Measurements from ENCODE around the gene C17orf107.
A peak's percentile ranks its signal among the peaks of the same experiment; 100 is the strongest.
"Not testable (repeated sequence)": the region's sequence is repeated elsewhere in the genome, so short reads cannot be mapped to it uniquely, and the experiment has no call there.

The C17orf107 gene

DNA sequence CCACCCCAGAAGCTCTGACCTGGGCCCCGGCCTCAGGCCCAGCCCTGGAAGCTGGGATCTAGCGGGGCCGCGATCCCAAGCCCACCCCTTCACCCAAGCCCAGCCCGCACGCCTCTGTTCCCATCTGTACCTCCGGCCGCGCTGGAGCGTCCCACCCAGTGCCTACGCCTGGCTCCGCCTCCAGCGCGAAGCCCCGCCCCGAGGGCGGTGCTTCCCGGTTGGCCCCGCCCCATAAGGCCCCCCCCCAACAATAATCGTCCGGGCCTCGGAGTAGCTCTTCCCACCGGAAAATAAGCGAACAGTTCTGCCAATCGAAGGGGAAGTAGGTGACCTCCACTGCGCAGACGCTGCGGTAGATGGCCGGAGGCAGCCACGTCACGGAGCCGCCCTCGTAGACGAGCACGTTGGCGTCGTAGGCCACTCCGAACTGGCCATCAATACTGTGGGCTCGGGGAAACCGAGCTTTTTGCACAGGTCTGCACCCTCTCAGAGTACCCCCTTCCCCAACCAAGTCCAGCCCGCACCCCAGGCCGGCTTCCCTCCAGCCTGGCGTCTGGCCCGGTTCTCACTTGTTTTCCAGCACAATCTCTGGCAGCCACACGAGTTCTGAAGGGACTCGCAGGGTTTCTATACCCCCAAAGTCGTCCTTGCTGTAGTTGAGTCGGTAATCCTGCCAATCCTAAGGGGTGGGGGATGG is 2.5 kb downstream of the C17orf107 start:
- Histone ChIP-seq H3K9me3 (ENCODE audit: insufficient read depth, low read depth, low read length) (no peaks in the 10 kb centered on the region), H2AK5ac (ENCODE audit: low read length) (no peak overlapping the region), H3K4me3 (ENCODE audit: low read depth, low read length) (no peak overlapping the region), H2BK12ac (ENCODE audit: low read length) (no peak overlapping the region), H3K4me1 (ENCODE audit: control insufficient read depth in 1 of 2, insufficient read depth in 2 of 2, low read length in 2 of 2) (no peaks in the 10 kb centered on the region), H3K4ac (ENCODE audit: low read depth, low read length) (no peak overlapping the region), H2BK120ac (ENCODE audit: insufficient read depth, low read length, poor library complexity) (no peak overlapping the region), H3K4me2 (ENCODE audit: low read length) (no peak overlapping the region), H3K9ac (ENCODE audit: low read length) (no peak overlapping the region), H3K79me1 (ENCODE audit: low read length) (no peaks in the 10 kb centered on the region), H3K23ac (ENCODE audit: low read length) (no peak overlapping the region), H2BK5ac (ENCODE audit: low read depth, low read length, poor library complexity) (no peak overlapping the region), H4K12ac (ENCODE audit: low read depth, low read length) (no peak overlapping the region), H3K79me2 (ENCODE audit: control insufficient read depth, insufficient read depth, low read length, poor library complexity) (no peaks in the 10 kb centered on the region), H3K14ac (ENCODE audit: low read length) (no peak overlapping the region), H3K27ac (ENCODE audit: low read depth, low read length) (no peak overlapping the region), H4K91ac (ENCODE audit: low read depth, low read length) (no peak overlapping the region), H3K36me3 (ENCODE audit: control insufficient read depth in 1 of 2, insufficient read depth in 2 of 2, low read length in 2 of 2) (peaks cover 33 to 47% of the 10 kb centered on the region in 2 experiments), H4K8ac (ENCODE audit: low read depth, low read length) (no peak overlapping the region), H3K18ac (ENCODE audit: low read length) (no peak overlapping the region), H3K27me3 (ENCODE audit: insufficient read depth, low read length) (no peaks in the 10 kb centered on the region), H2AFZ (ENCODE audit: insufficient read depth, low read length, poor library complexity) (no peak overlapping the region)
- no CpG with 5 or more reads among the region's 48 CpGs for WGBS (ENCODE audit: extremely low coverage, insufficient coverage, insufficient read length)
- peak; percentile 24 to 49 for DNase-seq

DNA sequence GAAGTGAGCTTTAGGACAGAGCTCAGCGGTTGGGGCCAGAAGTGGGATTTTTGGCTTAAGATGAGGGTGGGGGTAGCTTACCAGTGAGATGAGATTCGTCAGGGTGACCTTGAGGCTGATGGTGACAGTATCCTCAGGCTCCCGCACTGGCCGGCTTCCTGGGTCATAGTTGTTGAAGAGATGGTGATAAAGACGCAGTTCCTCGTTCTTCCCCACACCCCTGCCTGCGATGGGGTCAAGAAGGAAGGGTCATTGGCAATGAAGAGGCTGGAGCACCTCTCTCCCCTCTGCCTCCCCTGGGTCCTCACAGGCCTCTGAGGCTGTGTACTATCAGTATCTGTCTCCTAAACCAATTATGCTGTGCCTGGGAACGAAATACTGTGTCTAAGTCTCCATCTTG is 3.2 kb downstream of the C17orf107 start:
- Histone ChIP-seq H4K8ac (ENCODE audit: low read depth, low read length) (no peak overlapping the region), H3K23ac (ENCODE audit: low read length) (no peak overlapping the region), H3K79me1 (ENCODE audit: low read length) (no peaks in the 10 kb centered on the region), H3K14ac (ENCODE audit: low read length) (no peak overlapping the region), H3K27ac (ENCODE audit: low read depth, low read length) (no peak overlapping the region), H2BK5ac (ENCODE audit: low read depth, low read length, poor library complexity) (no peak overlapping the region), H2BK120ac (ENCODE audit: insufficient read depth, low read length, poor library complexity) (no peak overlapping the region), H3K4ac (ENCODE audit: low read depth, low read length) (no peak overlapping the region), H3K4me3 (ENCODE audit: low read depth, low read length) (no peak overlapping the region), H3K9me3 (ENCODE audit: insufficient read depth, low read depth, low read length) (no peaks in the 10 kb centered on the region), H3K9ac (ENCODE audit: low read length) (no peak overlapping the region), H3K18ac (ENCODE audit: low read length) (no peak overlapping the region), H3K4me1 (ENCODE audit: control insufficient read depth in 1 of 2, insufficient read depth in 2 of 2, low read length in 2 of 2) (no peaks in the 10 kb centered on the region), H2AK5ac (ENCODE audit: low read length) (no peak overlapping the region), H3K4me2 (ENCODE audit: low read length) (no peak overlapping the region), H3K27me3 (ENCODE audit: insufficient read depth, low read length) (no peaks in the 10 kb centered on the region), H3K79me2 (ENCODE audit: control insufficient read depth, insufficient read depth, low read length, poor library complexity) (no peaks in the 10 kb centered on the region), H2BK12ac (ENCODE audit: low read length) (no peak overlapping the region), H4K91ac (ENCODE audit: low read depth, low read length) (no peak overlapping the region), H4K12ac (ENCODE audit: low read depth, low read length) (no peak overlapping the region), H2AFZ (ENCODE audit: insufficient read depth, low read length, poor library complexity) (no peak overlapping the region), H3K36me3 (ENCODE audit: control insufficient read depth in 1 of 2, insufficient read depth in 2 of 2, low read length in 2 of 2) (peaks cover 26 to 40% of the 10 kb centered on the region in 2 experiments)
- DNase-seq, result no peak
- WGBS (ENCODE audit: extremely low coverage, insufficient coverage, insufficient read length), result no CpG with 5 or more reads among the region's 8 CpGs

DNA sequence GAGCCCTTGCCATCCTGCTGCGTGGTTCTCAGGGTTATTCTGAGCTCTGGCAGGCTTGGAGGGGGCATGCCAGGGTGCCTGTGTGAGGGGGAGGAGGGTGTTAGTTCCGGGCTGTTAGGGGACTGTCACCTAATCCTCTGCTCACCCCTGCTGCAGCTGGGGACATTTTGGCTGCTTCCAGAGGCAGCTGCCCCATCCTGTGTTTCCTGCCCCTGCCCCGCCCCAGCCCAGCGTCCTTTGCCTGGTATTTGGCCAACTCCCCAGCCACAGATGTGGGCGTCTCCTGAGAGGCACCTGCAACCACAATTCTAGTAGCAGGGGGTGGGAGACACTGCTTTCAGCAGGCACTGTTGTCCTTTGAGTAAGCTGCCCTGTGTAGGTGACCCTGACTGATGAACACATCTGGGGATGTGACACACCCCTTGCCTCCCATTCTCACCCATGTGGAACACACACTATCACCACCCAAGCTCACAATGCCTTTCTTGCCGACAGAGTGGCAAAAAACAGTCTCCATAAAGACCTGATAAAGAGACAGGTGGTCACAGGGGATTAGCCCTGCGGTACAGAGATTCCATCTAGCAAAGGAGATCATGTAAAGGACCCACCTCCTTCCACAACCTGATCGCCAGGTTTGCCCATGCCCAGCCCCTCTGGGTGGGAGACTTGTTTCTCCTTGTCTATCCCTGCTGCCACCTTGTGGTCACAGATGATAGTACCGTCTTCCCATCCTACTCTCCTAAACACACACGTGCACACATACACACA is 3.9 kb downstream of the C17orf107 start, which contains the start of gene CHRNE:
TSS of gene CHRNE (minus strand) at position 48 of the 768 bp plus-strand sequence. CDS start at position 13, 35 bp downstream.
- Histone ChIP-seq H2AFZ (ENCODE audit: insufficient read depth, low read length, poor library complexity) (no peak within 1 kb of the TSS), H3K9ac (ENCODE audit: low read length) (no peak within 1 kb of the TSS), H4K12ac (ENCODE audit: low read depth, low read length) (no peak within 1 kb of the TSS), H3K4me1 (ENCODE audit: control insufficient read depth in 1 of 2, insufficient read depth in 2 of 2, low read length in 2 of 2) (peaks cover 0 to 2% of the 10 kb centered on the region in 2 experiments), H3K36me3 (ENCODE audit: control insufficient read depth in 1 of 2, insufficient read depth in 2 of 2, low read length in 2 of 2) (peaks cover 24 to 35% of the 10 kb centered on the region in 2 experiments), H3K27ac (ENCODE audit: low read depth, low read length) (no peak within 1 kb of the TSS), H3K4me3 (ENCODE audit: low read depth, low read length) (no peak within 1 kb of the TSS), H3K4me2 (ENCODE audit: low read length) (no peak within 1 kb of the TSS), H3K14ac (ENCODE audit: low read length) (no peak within 1 kb of the TSS), H3K27me3 (ENCODE audit: insufficient read depth, low read length) (no peaks in the 10 kb centered on the region), H4K91ac (ENCODE audit: low read depth, low read length) (no peak within 1 kb of the TSS), H3K9me3 (ENCODE audit: insufficient read depth, low read depth, low read length) (no peaks in the 10 kb centered on the region), H3K23ac (ENCODE audit: low read length) (no peak within 1 kb of the TSS), H4K8ac (ENCODE audit: low read depth, low read length) (no peak within 1 kb of the TSS), H2BK12ac (ENCODE audit: low read length) (no peak within 1 kb of the TSS), H2BK5ac (ENCODE audit: low read depth, low read length, poor library complexity) (no peak within 1 kb of the TSS), H3K18ac (ENCODE audit: low read length) (no peak within 1 kb of the TSS), H2BK120ac (ENCODE audit: insufficient read depth, low read length, poor library complexity) (no peak within 1 kb of the TSS), H3K79me1 (ENCODE audit: low read length) (peaks cover 2% of the 10 kb centered on the region), H3K79me2 (ENCODE audit: control insufficient read depth, insufficient read depth, low read length, poor library complexity) (no peaks in the 10 kb centered on the region), H2AK5ac (ENCODE audit: low read length) (no peak within 1 kb of the TSS), H3K4ac (ENCODE audit: low read depth, low read length) (no peak within 1 kb of the TSS)
- no CpG with 5 or more reads among the region's 10 CpGs for WGBS (ENCODE audit: extremely low coverage, insufficient coverage, insufficient read length)
- DNase-seq, result peak; percentile 88 to 94

DNA sequence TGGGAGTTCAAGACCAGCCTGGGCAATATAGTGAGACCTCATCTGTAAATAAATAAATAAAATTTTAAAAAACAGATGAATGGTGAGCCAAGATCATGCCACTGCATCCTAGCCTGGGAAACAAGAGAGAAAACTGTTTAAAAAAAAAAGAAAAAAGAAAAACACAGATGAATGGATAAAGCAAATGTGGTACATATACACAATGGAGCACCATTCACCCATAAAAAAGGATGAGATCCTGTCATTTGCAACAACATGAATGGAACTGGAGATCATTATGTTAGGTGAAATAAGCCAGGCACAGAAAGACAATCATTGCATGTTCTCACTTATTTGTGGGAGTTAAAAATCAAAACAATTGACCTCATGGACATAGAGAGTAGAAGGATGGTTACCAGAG is 7.3 kb downstream of the C17orf107 start:
- H2AFZ ChIP-seq (ENCODE audit: insufficient read depth, low read length, poor library complexity); H2BK5ac ChIP-seq (ENCODE audit: low read depth, low read length, poor library complexity); H3K9ac ChIP-seq (ENCODE audit: low read length); H3K18ac ChIP-seq (ENCODE audit: low read length); H3K4me3 ChIP-seq (ENCODE audit: low read depth, low read length); DNase-seq; H2BK12ac ChIP-seq (ENCODE audit: low read length); H3K9me3 ChIP-seq (ENCODE audit: insufficient read depth, low read depth, low read length); H4K12ac ChIP-seq (ENCODE audit: low read depth, low read length); H2AK5ac ChIP-seq (ENCODE audit: low read length); H4K91ac ChIP-seq (ENCODE audit: low read depth, low read length); H3K4ac ChIP-seq (ENCODE audit: low read depth, low read length); H3K27me3 ChIP-seq (ENCODE audit: insufficient read depth, low read length); H3K23ac ChIP-seq (ENCODE audit: low read length); H4K8ac ChIP-seq (ENCODE audit: low read depth, low read length); H3K36me3 ChIP-seq (ENCODE audit: control insufficient read depth in 1 of 2, insufficient read depth in 2 of 2, low read length in 2 of 2); H2BK120ac ChIP-seq (ENCODE audit: insufficient read depth, low read length, poor library complexity); H3K4me2 ChIP-seq (ENCODE audit: low read length); H3K14ac ChIP-seq (ENCODE audit: low read length); H3K27ac ChIP-seq (ENCODE audit: low read depth, low read length); H3K79me2 ChIP-seq (ENCODE audit: control insufficient read depth, insufficient read depth, low read length, poor library complexity): not testable (repeated sequence)
- Histone ChIP-seq H3K4me1 (ENCODE audit: control insufficient read depth in 1 of 2, insufficient read depth in 2 of 2, low read length in 2 of 2) (peaks cover 8 to 14% of the 10 kb centered on the region in 2 experiments), H3K79me1 (ENCODE audit: low read length) (peaks cover 11% of the 10 kb centered on the region)

All from trophoblast cell (in vitro differentiated cells and primary cell).